Muscle layer of duodenum (tissue), 2 donors: ENCODE results near the gene WWTR1.

Source experiments
- H3K27ac ChIP-seq: one replicate; pipeline ENCODE4 v1.7.0; 2013; ENCODE audit warnings: mild to moderate bottlenecking, low read length
- H3K27me3 ChIP-seq: one replicate; pipeline ENCODE4 v1.7.0; 2013; ENCODE audit warnings: low read depth, mild to moderate bottlenecking, control low read depth, low read length
- H3K36me3 ChIP-seq, 2 donors: one replicate each; pipeline ENCODE4 v1.7.0; 2013; ENCODE audit warnings: low read length in 2 of 2, control low read depth in 1 of 2, mild to moderate bottlenecking in 1 of 2; ENCODE audit not compliant: insufficient read depth in 2 of 2, control insufficient read depth in 1 of 2
- H3K4me1 ChIP-seq, 2 donors: one replicate each; pipeline ENCODE4 v1.7.0; 2013; ENCODE audit warnings: low read length in 2 of 2, mild to moderate bottlenecking in 2 of 2, control low read depth in 1 of 2, moderate library complexity in 1 of 2; ENCODE audit not compliant: insufficient read depth in 2 of 2, control insufficient read depth in 1 of 2
- H3K4me3 ChIP-seq, 2 donors: one replicate each; pipeline ENCODE4 v1.7.0; 2013; ENCODE audit warnings: low read length in 2 of 2, low read depth in 1 of 2, mild to moderate bottlenecking in 1 of 2
- H3K9me3 ChIP-seq, 2 donors: one replicate each; pipeline ENCODE4 v1.7.0; 2013; ENCODE audit warnings: low read length in 2 of 2, control low read depth in 1 of 2, mild to moderate bottlenecking in 1 of 2; ENCODE audit not compliant: control insufficient read depth in 1 of 2
- donor health status: healthy.

WWTR1 gene

DNA sequence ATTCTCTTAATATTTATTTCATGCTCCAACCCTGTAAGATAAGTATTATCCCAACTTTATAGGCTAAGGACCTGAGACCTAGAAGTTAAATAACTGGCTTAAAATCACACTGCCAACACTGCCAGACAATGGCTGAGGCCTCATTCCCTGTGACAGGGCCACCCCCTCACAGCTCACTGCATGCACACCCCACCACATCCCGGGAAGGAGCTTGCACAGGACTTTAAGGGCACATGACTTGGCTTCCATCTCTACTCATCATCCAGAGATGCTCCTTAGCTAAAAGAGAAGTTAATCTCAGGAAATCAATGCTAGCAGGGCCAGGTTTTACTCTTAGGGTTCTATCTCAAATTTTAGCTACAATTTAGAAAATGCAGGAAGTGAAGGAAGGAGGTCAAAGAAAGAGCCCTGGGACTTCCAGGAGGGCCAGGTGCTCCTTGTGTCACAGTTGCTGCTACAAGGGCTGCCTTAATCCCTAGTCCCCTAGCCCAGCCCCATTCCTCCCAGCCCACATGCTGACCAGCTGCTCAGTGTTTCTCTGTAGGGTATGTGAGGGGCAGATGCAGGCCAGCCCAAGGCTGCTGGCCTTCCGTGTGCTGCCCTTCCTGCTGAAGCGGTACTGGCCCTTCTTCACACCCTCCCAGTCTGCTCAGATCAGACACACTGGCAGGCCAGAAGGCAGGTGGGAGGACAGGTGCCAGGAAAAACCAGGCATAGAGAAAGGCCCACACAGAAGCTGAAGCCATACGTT is 53.5 kb downstream of the WWTR1 start:
- no peaks in the 10 kb centered on the region for H3K36me3 ChIP-seq
- H3K4me3 ChIP-seq: no peak overlapping the region
- H3K4me1 ChIP-seq: peaks cover 5 to 26% of the 10 kb centered on the region in 2 donors
- no peaks in the 10 kb centered on the region for H3K9me3 ChIP-seq
- peak overlapping the region; percentile 24 for H3K27ac ChIP-seq
- no peaks in the 10 kb centered on the region for H3K27me3 ChIP-seq

DNA sequence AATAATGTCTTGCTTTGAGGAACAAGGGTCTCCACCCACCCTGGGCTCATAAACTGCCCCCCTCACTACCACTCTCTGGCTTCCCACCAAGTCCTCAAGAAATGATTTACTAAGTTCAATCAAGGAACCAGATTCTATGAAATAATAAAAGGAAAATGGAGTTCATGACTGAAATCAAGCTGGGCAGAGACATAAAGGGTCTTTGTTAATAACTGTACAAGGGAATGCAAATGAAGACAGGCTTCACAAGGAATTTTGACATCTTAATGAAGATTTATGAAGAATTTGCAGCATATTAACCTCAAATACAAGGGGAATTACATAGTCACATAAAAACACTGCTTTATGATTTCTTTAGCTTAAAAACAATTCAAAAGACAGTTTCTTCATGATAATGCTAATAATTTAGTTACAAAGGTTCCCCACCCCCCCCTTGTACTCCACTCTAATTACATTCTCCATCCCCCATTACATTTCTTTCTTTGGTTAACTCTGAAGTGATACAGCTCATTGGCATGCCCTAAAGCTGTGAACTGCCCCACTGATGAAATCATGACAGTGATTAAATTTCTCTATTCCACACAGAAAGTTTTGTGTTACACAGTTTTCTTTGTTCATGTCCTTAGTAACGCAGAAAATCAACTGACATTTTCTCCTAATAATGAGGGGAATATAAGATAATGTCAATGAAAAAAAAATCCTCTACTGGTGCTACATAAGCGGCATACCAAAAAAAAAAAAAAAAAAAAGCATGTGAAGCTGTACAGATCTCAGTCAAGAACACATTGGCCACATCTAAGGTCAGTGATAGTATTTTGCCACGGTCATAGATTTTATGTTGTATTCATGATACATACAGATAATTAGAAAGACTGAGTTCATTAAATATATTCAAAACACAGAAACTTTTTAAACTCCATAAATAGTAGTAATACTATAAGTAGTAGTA is 54.4 kb downstream of the WWTR1 start:
- no peaks in the 10 kb centered on the region for H3K9me3 ChIP-seq
- H3K4me3 ChIP-seq: no peak overlapping the region
- H3K27me3 ChIP-seq: no peaks in the 10 kb centered on the region
- no peaks in the 10 kb centered on the region for H3K36me3 ChIP-seq
- peak overlapping the region; percentile 26 for H3K27ac ChIP-seq
- H3K4me1 ChIP-seq: peaks cover 5 to 26% of the 10 kb centered on the region in 2 donors

DNA sequence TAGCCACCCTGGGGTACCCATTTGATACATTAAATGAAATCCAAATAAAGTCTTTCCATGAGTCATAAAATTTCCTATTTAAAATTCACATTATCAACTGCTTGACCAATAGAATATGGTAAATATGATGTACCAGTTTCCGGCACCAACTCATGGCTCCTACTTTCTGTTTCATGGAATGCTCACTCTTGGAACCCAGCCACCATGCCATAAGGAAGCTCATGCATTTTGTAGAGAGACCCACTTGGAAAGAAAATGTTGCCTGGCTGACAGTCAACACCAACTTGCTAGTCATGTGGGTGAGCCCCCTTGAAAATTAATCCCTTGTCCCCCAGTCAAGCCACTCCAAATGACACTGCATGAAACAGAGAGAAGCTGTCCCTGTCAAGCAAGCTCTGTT is 57.2 kb downstream of the WWTR1 start:
- Histone ChIP-seq H3K4me3 (no peak overlapping the region), H3K27ac (no peak overlapping the region), H3K36me3 (no peaks in the 10 kb centered on the region), H3K27me3 (no peaks in the 10 kb centered on the region), H3K4me1 (peaks cover 11 to 31% of the 10 kb centered on the region in 2 donors), H3K9me3 (no peaks in the 10 kb centered on the region)

DNA sequence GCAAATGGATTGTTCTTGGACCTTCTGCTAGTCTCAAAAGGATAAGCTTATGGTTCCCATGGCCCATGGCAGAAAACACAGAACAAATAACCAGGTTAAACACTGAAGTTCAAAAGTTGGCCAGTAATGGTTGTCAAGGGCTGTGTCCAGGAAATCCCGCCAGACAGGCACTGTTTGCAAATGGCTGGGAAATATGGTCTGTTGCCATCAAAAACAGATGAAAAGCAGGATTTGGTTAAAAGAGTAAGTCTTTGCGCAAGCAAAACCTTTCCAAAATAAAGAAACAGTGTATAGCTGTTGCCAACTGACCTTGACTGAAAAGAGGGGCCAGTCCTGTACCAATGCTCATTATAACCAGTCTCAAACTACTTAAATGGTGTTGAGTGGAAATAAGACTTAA is 58.6 kb downstream of the WWTR1 start:
- H3K36me3 ChIP-seq: no peaks in the 10 kb centered on the region
- H3K27me3 ChIP-seq: no peaks in the 10 kb centered on the region
- H3K4me1 ChIP-seq: peaks cover 11 to 22% of the 10 kb centered on the region in 2 donors
- H3K9me3 ChIP-seq: no peaks in the 10 kb centered on the region
- no peak overlapping the region for H3K4me3 ChIP-seq
- H3K27ac ChIP-seq: no peak overlapping the region

DNA sequence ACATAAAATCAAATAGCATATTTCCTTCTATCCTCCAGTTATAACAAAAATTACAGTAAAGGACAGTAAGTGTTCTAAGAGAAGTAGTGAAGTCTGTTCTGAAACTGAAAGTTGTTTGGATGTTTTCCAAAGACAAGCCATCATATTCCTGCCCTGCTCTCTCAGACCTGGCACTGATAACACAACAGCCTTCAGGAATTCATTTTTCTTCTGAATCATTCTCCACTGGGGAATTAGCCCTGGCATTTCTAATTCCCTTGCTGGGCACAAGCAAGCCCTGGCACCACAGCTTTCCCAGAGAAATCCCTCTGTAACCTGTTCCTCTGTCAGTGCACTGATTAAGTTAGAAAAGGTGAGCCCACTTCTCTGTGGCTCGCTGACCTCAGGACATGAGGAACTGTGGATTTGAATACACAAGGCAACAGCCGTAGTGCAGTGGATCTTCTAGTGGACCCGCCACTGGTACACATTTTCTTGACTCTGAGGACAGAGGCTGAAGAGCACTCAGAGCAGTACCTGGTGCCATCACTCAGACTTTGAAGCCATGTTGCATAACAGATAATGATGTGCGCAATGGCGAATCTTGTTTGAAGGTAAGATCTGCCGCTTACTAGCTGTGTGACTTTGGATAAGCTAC is 61.6 kb downstream of the WWTR1 start:
- Histone ChIP-seq H3K4me3 (no peak overlapping the region), H3K9me3 (no peaks in the 10 kb centered on the region), H3K27me3 (no peaks in the 10 kb centered on the region), H3K36me3 (no peaks in the 10 kb centered on the region), H3K27ac (no peak overlapping the region), H3K4me1 (peaks cover 14 to 30% of the 10 kb centered on the region in 2 donors)

DNA sequence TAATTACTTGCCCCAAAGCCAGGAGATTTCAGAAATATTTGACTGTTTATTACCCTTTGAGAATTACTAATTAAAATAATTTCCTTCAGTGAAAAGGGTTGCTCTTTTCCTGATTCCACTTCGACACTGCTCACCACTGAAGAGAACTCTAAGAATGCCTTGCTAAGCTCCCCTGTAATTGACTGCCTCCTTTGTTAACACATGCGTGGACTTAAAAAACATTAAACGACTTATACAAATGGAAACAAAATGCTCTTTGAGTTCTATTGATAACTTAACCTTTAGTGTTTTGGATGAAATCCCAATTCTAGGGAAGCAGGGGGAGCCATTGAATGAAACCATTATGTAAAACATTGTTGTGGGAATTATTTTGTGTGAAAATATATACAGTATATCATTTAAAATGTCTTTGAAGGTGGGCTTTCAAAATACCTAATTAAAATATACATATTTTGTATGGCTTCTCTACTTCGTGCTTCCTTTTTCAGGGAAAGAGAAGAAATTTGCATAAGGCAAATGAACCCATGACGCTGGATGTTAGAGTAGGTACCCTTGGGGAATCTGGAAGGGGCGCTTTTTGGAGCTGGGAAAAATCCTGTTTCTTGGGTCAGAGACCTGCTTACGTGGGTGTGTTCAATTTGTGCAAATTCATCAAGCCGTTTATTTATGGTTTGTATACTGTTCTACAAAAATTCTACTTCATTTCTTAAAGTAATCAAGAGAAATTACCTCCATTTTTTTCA is 64.2 kb downstream of the WWTR1 start:
- peak overlapping the region; percentile 2 for H3K27ac ChIP-seq
- H3K4me3 ChIP-seq: no peak overlapping the region
- H3K36me3 ChIP-seq: no peaks in the 10 kb centered on the region
- no peaks in the 10 kb centered on the region for H3K27me3 ChIP-seq
- H3K9me3 ChIP-seq: no peaks in the 10 kb centered on the region
- H3K4me1 ChIP-seq: peaks cover 14 to 42% of the 10 kb centered on the region in 2 donors

DNA sequence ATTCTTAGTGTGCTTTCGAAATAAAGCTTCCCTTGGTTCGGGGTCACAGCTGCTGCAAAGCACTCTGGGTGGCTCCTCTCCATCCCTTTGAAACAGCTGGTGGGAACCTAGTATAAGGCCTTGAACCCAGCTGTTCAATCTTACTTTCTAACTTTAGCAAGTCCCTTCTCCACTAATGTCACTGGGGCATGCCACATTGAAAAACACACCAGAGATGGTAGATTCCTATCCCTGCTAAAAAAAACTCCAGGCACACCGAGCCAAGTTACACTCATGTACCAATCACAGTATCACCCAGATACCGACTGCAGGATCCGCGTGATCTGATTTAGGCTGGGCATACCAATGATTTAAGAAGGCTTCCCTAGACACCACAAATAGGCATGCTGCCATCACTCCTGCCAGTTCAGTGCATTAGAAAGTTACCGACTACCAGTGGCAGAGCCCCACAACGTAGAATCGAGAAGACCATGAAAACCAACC is 65.0 kb downstream of the WWTR1 start:
- Histone ChIP-seq H3K4me3 (no peak overlapping the region), H3K27me3 (no peaks in the 10 kb centered on the region), H3K9me3 (no peaks in the 10 kb centered on the region), H3K4me1 (peaks cover 14 to 49% of the 10 kb centered on the region in 2 donors), H3K27ac (peak overlapping the region; percentile 23), H3K36me3 (no peaks in the 10 kb centered on the region)

DNA sequence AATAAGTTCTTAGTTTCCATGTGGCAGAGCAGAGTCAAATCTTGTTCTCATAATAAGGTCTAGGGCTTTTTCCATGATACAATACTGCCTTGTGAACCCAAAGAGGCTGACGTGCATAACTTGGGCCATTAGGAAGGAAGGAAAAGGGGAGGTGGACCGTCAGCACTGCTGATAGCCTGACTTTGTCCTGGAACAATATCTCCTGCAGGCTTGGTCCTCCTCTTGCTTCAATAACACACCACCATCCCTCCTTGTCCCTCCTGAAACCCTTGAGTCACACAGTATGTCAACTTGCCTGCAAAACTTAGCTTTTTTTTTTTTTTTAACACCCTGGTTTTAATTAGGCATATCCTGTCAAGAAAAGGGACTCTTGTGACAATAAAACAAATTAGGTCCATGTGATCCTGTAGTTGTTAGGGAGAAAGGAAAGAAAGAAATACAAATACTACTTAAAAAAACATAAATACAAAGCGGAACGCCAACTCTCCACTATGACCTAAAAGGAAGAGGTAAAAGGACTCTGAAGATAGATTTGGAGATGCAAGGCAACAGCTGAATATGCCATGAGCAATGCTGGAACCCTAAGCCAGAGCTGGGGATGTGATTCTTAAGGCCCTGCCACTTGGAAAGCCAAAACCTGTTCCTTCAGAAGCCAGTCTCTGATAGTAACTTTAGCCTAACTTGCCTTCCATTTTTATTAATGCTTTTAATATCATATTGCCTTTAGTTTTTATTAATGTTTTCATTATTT is 67.0 kb downstream of the WWTR1 start:
- no peaks in the 10 kb centered on the region for H3K9me3 ChIP-seq
- H3K27me3 ChIP-seq: no peaks in the 10 kb centered on the region
- H3K4me3 ChIP-seq: no peak overlapping the region
- H3K27ac ChIP-seq: peak overlapping the region; percentile 27
- no peaks in the 10 kb centered on the region for H3K36me3 ChIP-seq
- peaks cover 8 to 42% of the 10 kb centered on the region in 2 donors for H3K4me1 ChIP-seq

DNA sequence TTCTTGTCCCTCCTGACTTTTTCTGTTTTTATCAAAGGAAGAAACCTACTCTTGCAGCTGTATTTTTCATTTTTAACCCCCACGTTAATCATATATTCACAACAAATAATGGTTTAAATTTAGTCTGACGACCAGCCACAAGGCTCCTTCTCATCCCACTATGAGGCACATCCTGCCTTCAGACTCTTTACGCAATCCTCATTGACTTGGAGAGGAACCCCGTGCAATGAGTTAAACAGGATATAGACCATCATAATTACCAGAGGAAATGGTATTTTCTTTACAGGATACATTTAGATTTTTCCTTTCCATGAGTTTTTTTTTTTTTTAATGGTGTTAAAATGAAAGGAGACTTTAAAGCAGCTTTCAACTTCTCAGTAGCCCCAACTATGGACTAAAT is 68.5 kb downstream of the WWTR1 start:
- Histone ChIP-seq H3K27ac (no peak overlapping the region), H3K9me3 (no peaks in the 10 kb centered on the region), H3K27me3 (no peaks in the 10 kb centered on the region), H3K4me1 (peaks cover 8 to 44% of the 10 kb centered on the region in 2 donors), H3K4me3 (no peak overlapping the region), H3K36me3 (no peaks in the 10 kb centered on the region)

DNA sequence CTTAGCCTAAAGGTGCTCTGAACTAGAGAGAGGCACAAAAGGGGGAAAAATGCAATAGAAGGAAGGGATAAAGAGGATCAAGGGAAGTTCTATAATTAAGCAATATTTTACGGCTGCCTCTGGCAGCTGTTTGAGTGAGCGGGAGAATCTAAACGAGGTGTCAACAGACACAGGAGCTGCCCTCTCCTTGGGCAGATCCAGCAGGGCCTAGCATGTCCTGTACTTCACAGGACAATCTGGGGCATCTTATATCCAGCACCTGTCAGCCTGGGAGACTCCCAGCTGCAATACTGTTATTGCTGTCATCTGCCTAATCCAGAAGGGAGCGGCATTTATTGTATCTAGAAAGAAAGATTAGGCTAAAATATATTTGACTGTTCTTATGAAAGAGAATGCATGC is 68.9 kb downstream of the WWTR1 start:
- peak overlapping the region; percentile 52 for H3K27ac ChIP-seq
- H3K4me1 ChIP-seq: peaks cover 8 to 42% of the 10 kb centered on the region in 2 donors

More for the DNA sequence above, 68.9 kb downstream of the WWTR1 start:
- Histone ChIP-seq H3K27me3 (no peaks in the 10 kb centered on the region), H3K36me3 (no peaks in the 10 kb centered on the region), H3K9me3 (no peaks in the 10 kb centered on the region), H3K4me3 (no peak overlapping the region)
